ENCODE data around the gene MIEF1. TPM values are rescaled to one million over a fixed set of nuclear protein-coding genes. Genes with fewer than 3 reads are reported as not detected.

Gene MIEF1
- total and polyA plus RNA-seq, 8 donors, result 5.1 to 47.3 (median 16.2) TPM

GRCh38 chr22:39469681-39470450 lies 32.2 kb upstream of the MIEF1 start:
- no peaks in the 10 kb centered on the region for H3K36me3 ChIP-seq
- H3K4me3 ChIP-seq, result no peak overlapping the region
- 42 to 66% (median 48%) methylated on average over 19 to 26 of the region's 26 CpGs for WGBS, 5 donors
- TF ChIP-seq POLR2AphosphoS5 (IDR thresholded peaks at IDR 0.05) (no peak), CTCF (IDR thresholded peaks at IDR 0.05) (no peak), POLR2A (IDR thresholded peaks at IDR 0.05) (no peak)
- H3K27me3 ChIP-seq, result peaks cover 0 to 15% (median 0%) of the 10 kb centered on the region in 3 donors
- DNase-seq, result peak in 1 of 2 donors; percentile 59
- H3K4me1 ChIP-seq, result peaks cover 38 to 74% (median 63%) of the 10 kb centered on the region in 4 donors
- H3K27ac ChIP-seq, result peak overlapping the region in 4 of 5 donors; percentile 10 to 86 (median 70)
- intact Hi-C loops (cut with DNase I; ENCODE audit: low total_unique reads), result no loop called here
- H3K9me3 ChIP-seq, result no peaks in the 10 kb centered on the region

- intact Hi-C loops (cut with DNase I; ENCODE audit: low total_unique reads), result no loop called here
- DNase-seq, result no peak
- H3K9me3 ChIP-seq, result no peaks in the 10 kb centered on the region
- no peaks in the 10 kb centered on the region for H3K36me3 ChIP-seq
- H3K4me1 ChIP-seq, result peaks cover 44 to 82% (median 71%) of the 10 kb centered on the region in 4 donors
- peak overlapping the region; percentile 10 to 86 (median 73) for H3K27ac ChIP-seq
- peaks cover 0 to 15% (median 0%) of the 10 kb centered on the region in 3 donors for H3K27me3 ChIP-seq
- TF ChIP-seq EP300 (IDR thresholded peaks at IDR 0.05) (no peak), CTCF (IDR thresholded peaks at IDR 0.05) (no peak), POLR2AphosphoS5 (IDR thresholded peaks at IDR 0.05) (no peak), POLR2A (IDR thresholded peaks at IDR 0.05) (no peak)
- H3K4me3 ChIP-seq, result no peak overlapping the region
- 60 to 70% (median 66%) methylated on average over 15 to 16 of the region's 16 CpGs for WGBS, 5 donors
Measured at GRCh38 chr22:39470451-39471291, 31.4 kb upstream of the MIEF1 start.

GRCh38 chr22:39471381-39472141 lies 30.5 kb upstream of the MIEF1 start:
- H3K4me3 ChIP-seq, result no peak overlapping the region
- WGBS, 5 donors, result 17 to 21% (median 19%) methylated on average over 11 to 13 of the region's 13 CpGs
- peak overlapping the region; percentile 67 to 86 (median 73) for H3K27ac ChIP-seq
- intact Hi-C loops (cut with DNase I; ENCODE audit: low total_unique reads), result no loop called here
- H3K27me3 ChIP-seq, result peaks cover 0 to 15% (median 0%) of the 10 kb centered on the region in 3 donors
- H3K9me3 ChIP-seq, result no peaks in the 10 kb centered on the region
- TF ChIP-seq POLR2A (IDR thresholded peaks at IDR 0.05) (no peak), POLR2AphosphoS5 (IDR thresholded peaks at IDR 0.05) (peak in 1 of 3 donors; percentile 43)
- H3K4me1 ChIP-seq, result peaks cover 44 to 79% (median 68%) of the 10 kb centered on the region in 4 donors
- H3K36me3 ChIP-seq, result no peaks in the 10 kb centered on the region
- peak in 1 of 2 donors; percentile 82 for DNase-seq

GRCh38 chr22:39472570-39473556 lies 29.2 kb upstream of the MIEF1 start:
- intact Hi-C loops (cut with DNase I; ENCODE audit: low total_unique reads), result no loop called here
- DNase-seq, result peak; percentile 72 to 86
- Histone ChIP-seq H3K4me1 (peaks cover 44 to 74% (median 65%) of the 10 kb centered on the region in 4 donors), H3K36me3 (peaks cover 0 to 11% (median 0%) of the 10 kb centered on the region in 4 donors), H3K27ac (peak overlapping the region; percentile 67 to 86 (median 73)), H3K27me3 (peaks cover 0 to 15% (median 0%) of the 10 kb centered on the region in 3 donors), H3K9me3 (no peaks in the 10 kb centered on the region), H3K4me3 (peak overlapping the region in 2 of 4 donors; percentile 2 to 14)
- TF ChIP-seq EP300 (IDR thresholded peaks at IDR 0.05) (no peak), POLR2A (IDR thresholded peaks at IDR 0.05) (no peak), POLR2AphosphoS5 (IDR thresholded peaks at IDR 0.05) (peak in 2 of 3 donors; percentile 76 to 79), CTCF (IDR thresholded peaks at IDR 0.05) (no peak)
- 32 to 68% (median 51%) methylated on average over 16 to 19 of the region's 19 CpGs for WGBS, 5 donors

Measured in stomach (tissue), 9 donors.